HG03342 (cell line): ENCODE results near the gene PODN.

Source experiments
- ATAC-seq: cut with Tn5 transposase; IDR thresholded peaks from one replicate; pipeline ENCODE4 v1.9.1; 2021; ENCODE audit warnings: mild to moderate bottlenecking, moderate library complexity; ENCODE audit not compliant: unreplicated experiment

The PODN gene

GRCh38 chr1:53073868-53074311 lies 11.9 kb downstream of the PODN start:
- ATAC-seq: no peak

- no peak for ATAC-seq
Observed at GRCh38 chr1:53074313-53075154, 12.5 kb downstream of the PODN start.

GRCh38 chr1:53075206-53075605 lies 13.2 kb downstream of the PODN start:
- ATAC-seq: no peak

DNA sequence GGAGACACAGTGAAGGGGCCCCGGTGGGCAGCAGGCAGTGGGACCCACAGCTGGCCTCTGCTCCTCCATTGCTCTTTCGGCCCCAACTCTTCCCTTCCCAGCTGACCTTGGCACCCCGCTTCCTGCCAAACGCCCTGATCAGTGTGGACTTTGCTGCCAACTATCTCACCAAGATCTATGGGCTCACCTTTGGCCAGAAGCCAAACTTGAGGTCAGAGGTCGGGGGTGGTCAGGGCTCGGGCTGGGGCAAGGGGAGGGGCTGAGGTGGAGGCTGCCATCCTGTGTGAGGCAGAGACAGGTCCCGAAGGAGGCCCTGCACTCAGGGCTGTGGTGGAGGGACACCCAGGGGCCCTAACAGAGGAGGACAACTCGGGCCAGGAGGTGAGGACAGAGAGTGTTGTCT lies 13.7 kb downstream of the PODN start:
- no peak for ATAC-seq

DNA sequence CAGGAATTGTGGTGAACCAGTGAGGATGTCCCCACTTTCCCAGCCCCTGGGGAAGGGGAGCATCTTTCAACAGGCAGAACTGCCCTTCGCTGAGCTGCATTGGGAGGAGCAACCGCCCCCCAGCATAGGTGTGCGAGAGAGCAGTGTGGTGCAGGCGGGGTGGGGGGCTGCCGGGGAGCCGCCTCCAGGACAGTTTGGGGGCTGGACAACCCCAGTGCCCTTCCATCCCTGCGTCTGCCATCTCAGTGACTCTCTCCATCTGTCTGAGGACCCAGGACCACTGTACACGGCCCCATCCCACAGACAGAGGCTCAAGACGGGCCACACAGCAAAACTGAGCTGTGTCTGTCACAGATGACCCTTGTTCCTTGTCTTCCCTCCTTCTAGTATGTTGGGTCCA lies 14.2 kb downstream of the PODN start:
- ATAC-seq: no peak

GRCh38 chr1:53076721-53077598 lies 14.9 kb downstream of the PODN start:
- ATAC-seq: no peak

- no peak for ATAC-seq
Observed at GRCh38 chr1:53077599-53077965, 15.6 kb downstream of the PODN start.

DNA sequence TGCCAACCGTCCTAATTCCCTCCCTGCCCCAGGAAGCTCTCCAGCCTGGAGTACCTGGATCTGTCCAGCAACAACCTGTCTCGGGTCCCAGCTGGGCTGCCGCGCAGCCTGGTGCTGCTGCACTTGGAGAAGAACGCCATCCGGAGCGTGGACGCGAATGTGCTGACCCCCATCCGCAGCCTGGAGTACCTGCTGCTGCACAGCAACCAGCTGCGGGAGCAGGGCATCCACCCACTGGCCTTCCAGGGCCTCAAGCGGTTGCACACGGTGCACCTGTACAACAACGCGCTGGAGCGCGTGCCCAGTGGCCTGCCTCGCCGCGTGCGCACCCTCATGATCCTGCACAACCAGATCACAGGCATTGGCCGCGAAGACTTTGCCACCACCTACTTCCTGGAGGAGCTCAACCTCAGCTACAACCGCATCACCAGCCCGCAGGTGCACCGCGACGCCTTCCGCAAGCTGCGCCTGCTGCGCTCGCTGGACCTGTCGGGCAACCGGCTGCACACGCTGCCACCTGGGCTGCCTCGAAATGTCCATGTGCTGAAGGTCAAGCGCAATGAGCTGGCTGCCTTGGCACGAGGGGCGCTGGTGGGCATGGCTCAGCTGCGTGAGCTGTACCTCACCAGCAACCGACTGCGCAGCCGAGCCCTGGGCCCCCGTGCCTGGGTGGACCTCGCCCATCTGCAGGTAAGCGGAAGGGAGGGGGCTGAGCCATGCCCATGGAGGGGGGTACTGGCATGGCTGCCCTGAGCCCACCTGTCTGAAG lies 16.5 kb downstream of the PODN start:
- no peak for ATAC-seq

DNA sequence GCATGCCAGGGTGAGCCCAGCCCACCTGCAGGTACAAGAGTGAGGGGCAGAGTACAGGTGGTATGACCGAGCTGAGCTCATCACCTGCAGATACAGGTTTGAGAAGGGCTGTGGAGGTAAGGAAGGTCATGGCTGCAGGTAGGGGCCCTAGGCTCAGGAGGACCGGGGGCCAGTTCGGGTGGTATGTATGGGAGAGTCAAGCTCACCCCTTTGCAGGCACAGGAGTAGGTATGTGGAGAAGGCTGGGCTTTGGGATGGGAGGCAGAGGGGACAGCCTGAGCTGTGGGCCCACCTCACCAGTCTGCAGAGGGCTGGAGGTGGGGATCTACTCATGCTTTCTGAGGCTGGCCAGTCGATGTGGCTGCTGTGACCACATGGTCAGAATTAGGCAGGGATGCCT lies 17.2 kb downstream of the PODN start:
- no peak for ATAC-seq

DNA sequence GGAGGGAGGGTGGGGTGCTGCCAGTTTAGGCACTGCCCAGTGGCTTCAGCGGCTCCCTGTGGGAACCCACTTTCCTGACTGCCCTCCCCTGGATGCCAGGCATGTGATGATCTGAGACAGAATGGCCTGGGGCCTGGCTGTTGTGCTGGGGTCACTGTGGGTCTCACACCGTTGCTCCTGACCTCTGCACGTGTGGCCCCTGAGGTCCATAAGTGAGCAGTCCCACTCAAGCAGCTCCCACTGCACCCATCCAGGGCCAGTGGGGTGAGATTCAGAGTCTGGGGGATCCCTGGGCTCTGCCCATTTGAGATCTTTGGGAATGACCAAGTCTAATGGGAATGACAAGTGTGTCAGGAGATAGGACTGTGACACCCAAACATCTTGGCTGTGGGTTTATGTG lies 18.0 kb downstream of the PODN start:
- ATAC-seq: no peak

DNA sequence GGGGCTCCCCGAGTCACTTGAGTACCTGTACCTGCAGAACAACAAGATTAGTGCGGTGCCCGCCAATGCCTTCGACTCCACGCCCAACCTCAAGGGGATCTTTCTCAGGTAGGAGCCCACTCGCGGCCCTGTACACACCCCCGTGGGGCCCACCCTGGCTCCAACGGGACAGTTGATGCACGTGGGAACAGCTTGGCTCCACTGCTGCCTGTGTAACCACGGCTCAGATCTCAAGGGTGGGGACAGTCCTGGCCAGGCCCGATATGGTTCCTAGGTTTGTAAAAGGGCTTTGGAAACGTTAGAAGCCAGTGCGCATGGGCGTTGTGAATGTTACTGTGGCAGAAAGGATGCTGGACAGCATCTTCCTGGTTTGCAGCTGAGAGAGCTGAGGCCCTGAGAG lies 18.8 kb downstream of the PODN start:
- ATAC-seq: no peak

- ATAC-seq: no peak
Observed at GRCh38 chr1:53081384-53082066, 19.5 kb downstream of the PODN start.

DNA sequence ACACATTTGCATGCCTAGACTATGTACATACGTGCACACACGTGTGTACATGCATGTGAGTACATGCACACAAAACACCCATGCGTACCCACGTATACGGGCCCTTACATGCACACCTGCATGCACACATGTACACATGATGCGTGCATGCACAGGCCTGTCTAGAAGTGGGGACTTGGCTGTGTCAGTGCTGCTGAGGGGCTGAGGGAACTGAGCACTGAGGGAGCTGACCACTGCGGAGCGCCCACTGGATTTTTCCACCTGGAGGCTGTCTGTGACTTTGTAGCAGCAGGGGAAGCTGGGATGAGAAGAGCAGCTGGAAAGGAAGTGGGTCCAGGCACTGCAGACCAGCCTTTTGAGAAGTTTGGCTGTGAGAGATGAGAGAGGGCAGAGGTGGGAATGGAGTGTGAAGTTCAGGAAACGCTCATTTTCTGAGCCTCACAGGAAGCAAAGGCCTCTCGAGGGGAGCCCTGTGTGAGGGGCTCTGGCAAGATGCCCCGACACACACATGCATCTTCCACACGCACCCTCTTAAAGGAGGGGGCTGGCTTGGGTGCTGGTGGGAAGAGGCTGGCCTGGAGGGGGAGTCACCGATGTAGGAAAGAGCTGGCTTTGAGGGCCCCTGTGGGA lies 20.9 kb downstream of the PODN start:
- no peak for ATAC-seq

DNA sequence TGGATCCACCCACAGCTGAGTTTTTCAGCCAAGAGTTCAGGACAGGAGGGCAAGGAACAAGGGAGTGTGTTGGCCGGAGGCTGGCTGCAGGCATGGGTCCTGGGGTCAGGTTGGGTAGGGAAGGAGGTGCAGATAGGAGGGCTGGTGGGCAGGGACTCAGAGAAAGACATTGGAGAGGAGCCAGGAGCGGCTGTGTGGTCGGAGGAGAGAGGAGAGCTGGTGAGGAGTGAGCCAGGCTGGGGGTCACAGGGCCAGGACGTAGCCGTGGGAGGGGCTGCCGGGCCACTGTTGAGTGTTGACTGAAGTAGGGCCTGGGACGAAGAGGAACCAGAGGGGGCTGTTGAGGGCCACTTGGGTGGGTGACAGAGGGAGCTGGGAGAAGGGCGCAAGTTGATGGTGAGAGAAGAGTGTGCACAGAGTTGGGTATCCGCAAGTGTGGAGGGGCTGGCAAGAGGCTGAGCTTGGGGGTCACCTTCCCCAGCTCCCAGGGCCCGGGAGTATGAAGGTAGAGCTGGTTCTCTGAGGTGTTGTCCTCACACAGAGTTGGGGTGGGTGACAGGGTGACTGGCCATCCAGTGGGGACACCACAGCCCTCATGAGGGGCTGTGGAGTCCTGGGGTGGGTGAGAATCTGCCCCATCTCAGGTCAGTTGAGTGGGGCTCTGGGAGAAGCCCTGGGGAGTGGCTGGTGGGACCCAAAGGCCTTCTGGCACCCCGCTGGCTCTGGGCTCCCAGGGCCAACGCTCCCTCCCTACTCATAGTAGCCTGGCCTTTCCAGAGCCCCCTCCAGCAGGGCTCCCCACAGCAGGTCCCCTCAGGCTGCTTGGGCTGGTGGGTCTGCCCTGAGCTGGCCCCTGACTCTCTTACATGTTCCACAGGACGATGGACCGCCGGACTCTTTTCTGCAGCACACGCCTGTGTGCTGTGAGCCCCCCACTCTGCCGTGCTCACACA lies 21.9 kb downstream of the PODN start:
- ATAC-seq: no peak

DNA sequence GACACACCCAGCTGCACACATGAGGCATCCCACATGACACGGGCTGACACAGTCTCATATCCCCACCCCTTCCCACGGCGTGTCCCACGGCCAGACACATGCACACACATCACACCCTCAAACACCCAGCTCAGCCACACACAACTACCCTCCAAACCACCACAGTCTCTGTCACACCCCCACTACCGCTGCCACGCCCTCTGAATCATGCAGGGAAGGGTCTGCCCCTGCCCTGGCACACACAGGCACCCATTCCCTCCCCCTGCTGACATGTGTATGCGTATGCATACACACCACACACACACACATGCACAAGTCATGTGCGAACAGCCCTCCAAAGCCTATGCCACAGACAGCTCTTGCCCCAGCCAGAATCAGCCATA lies 22.6 kb downstream of the PODN start:
- ATAC-seq: no peak

DNA sequence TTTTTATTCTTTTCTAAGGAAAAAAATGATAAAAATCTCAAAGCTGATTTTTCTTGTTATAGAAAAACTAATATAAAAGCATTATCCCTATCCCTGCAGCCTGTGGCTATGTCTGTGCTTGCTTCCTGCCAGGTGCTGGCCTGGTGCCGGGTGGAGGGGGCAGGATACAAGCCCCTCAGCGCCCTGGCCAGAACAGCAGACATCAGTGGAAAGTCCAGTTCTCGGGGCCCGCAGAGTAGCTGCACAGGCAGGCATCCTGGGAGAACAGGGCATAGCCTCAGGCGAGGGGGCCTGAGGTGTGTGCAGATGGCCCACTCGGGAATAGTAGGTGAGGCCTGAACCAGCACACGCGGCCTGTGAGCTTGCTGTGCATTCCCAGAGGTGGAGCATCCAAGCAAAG lies 23.4 kb downstream of the PODN start:
- no peak for ATAC-seq

DNA sequence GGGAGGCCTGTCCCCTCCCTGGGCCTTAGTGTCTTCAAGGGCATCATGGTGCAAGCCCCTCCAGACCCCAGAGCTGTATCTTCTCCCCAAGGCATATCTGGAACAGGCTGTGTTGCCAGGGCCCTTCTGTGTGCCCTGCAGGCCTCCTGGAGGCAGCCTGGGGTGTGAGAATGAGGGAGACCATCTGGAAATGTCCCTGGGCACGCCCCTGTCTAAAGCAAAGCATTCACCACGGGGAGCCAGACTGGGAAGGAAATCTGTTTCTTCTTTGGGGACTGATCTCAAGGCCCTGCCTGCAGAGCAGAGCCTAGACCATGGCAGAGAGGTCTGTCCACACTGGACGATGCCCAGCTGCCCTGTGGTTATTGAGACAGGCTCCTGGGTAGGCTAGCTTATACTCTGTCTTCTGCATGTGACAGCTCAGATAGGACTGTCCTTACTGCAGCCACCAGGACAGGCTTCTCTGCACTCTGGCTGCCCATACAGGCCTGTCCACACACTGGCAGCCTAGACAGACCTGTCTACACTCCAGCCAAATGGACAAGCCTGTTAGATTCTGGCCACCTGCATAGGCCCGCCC lies 24.6 kb downstream of the PODN start:
- no peak for ATAC-seq

DNA sequence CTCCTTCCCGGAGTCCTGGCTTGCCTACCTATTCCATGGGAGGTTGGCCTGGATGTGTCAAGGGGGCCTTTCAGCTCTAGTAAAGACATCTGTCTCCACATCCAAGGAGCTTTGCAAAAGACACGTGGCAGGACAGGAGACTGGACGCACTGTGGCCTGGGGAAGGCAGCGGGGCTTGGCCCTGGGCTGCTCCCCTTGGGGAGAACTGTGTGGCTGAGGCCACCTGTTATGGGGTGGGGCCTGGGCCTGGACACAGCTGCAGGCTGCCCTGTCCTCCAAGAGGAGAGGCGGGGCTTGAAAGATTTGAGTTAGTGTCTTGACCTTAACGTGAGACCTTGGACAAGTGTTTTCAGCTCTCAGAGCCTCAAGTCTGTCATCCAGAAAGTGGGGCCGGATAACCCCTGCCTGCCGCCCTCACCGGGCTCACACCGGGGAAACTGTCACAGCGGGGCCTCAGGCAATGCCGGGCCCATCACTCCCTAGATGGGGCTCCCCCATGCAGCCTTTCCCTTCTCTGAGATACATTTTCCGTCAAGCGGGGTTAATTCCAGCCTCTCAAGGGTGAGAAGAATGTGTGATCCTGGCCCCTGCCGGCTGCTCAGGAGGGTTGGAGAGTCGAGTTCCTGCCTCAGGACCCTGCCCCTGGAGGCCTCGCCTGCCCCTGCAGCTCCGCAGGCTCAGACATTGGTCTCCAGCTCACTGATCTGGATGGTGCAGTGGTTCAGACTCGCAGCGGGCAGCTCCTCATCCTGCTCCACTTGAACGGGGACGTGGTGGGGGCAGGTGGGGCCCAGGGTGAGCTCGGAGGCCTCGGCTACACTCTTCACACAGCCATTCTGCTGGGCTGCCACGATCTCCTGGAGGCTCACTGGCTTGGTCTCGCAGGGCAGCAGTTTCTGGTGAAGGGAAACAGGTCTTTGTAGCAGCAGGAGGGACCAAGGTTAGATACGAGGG lies 25.6 kb downstream of the PODN start:
- ATAC-seq: no peak
